Endothelial cell of umbilical vein (primary cell): ENCODE measurements around the gene PRDM16. TPM values are rescaled to one million over a fixed set of nuclear protein-coding genes. Genes with fewer than 3 reads are reported as not detected.

Experiments used
- BruUV-seq: library from RNA; stranded (reverse); fragments of 400-500 nt; replicated peaks from 2 replicates; lab custom pipeline; 2021; lab: Mats Ljungman, UMichigan
- CTCF ChIA-PET: fragments of 300-600, 350-600 bp; sonication (Branson Sonifier 250); formaldehyde crosslinking; loops from one replicate; lab custom pipeline; 2021; ENCODE audit warnings: antibody characterized with exemption, inconsistent platforms; lab: Charles Lee
- POLR2A ChIA-PET: fragments of 300-600, 350-600 bp; sonication (Branson Sonifier 250); formaldehyde crosslinking; loops from one replicate; lab custom pipeline; 2021; ENCODE audit warnings: antibody characterized with exemption, inconsistent platforms; lab: Charles Lee
- DNase-seq: peaks from one replicate; pipeline ENCODE4 v3.0.0-alpha.2; 2011; ENCODE audit warnings: low read depth, low spot score
- FAIRE-seq: peaks from 2 replicates; lab custom pipeline; 2011; peaks lifted over from hg19 to GRCh38; lab: Jason Lieb, UNC
- H2AFZ ChIP-seq: 2 replicates; pipeline ENCODE4 v1.6.0; 2012; ENCODE audit warnings: low read depth, low read length, control low read depth, inconsistent platforms
- H3K27ac ChIP-seq: 2 replicates; pipeline ENCODE4 v1.5.1; 2011; ENCODE audit warnings: low read depth, mild to moderate bottlenecking, control low read depth, low read length, moderate library complexity; ENCODE audit not compliant: insufficient read depth
- H3K27me3 ChIP-seq, 2 experiments: 2 replicates each; pipeline versions ENCODE4 v1.6.0 to v1.6.1; 2011; ENCODE audit warnings: low read length in 2 of 2, mixed read lengths in 1 of 2; ENCODE audit not compliant: control insufficient read depth in 2 of 2, insufficient read depth in 2 of 2
- H3K36me3 ChIP-seq, 2 experiments: 2 replicates in 1 of 2; 3 replicates in 1 of 2; pipeline ENCODE4 v1.5.1; 2011; ENCODE audit warnings: low read length in 2 of 2, mild to moderate bottlenecking in 1 of 2, moderate library complexity in 1 of 2; ENCODE audit not compliant: control insufficient read depth in 2 of 2, insufficient read depth in 2 of 2; ENCODE audit errors: extremely low read depth in 1 of 2
- H3K4me1 ChIP-seq: 3 replicates; pipeline ENCODE4 v1.5.1; 2011; ENCODE audit warnings: mild to moderate bottlenecking, low read length; ENCODE audit not compliant: control insufficient read depth, insufficient read depth; ENCODE audit errors: extremely low read depth
- H3K4me2 ChIP-seq: 2 replicates; pipeline ENCODE4 v1.6.1; 2011; ENCODE audit warnings: low read length, control low read depth, mixed read lengths; ENCODE audit not compliant: insufficient read depth
- H3K4me3 ChIP-seq, 3 experiments: fragments of 200-600 bp in 1 of 3; sonication (generic), shearing (Covaris generic) in 1 of 3; replicated peaks in 1 of 3; 2 replicates each; pipeline ENCODE4 v1.5.1; 2011 to 2016; ENCODE audit warnings: control low read depth in 3 of 3, low read length in 3 of 3, mild to moderate bottlenecking in 2 of 3, inconsistent platforms in 1 of 3, low read depth in 1 of 3, moderate library complexity in 1 of 3; ENCODE audit not compliant: insufficient read depth in 1 of 3
- H3K79me2 ChIP-seq: 2 replicates; pipeline ENCODE4 v1.6.0; 2012; ENCODE audit warnings: low read length, inconsistent platforms; ENCODE audit not compliant: control insufficient read depth, insufficient read depth
- H3K9ac ChIP-seq: replicated peaks from 2 replicates; pipeline ENCODE3; 2011; ENCODE audit warnings: low read length, control low read depth; ENCODE audit not compliant: insufficient read depth; ENCODE audit errors: extremely low read depth
- H3K9me1 ChIP-seq: replicated peaks from 3 replicates; pipeline ENCODE4 v1.6.0; 2011; ENCODE audit warnings: mild to moderate bottlenecking, low read length; ENCODE audit not compliant: control insufficient read depth, insufficient read depth; ENCODE audit errors: extremely low read depth
- H3K9me3 ChIP-seq: replicated peaks from 2 replicates; pipeline ENCODE4 v1.5.1; 2012; ENCODE audit warnings: low read length, inconsistent platforms; ENCODE audit not compliant: control insufficient read depth, insufficient read depth
- H4K20me1 ChIP-seq: replicated peaks from 2 replicates; pipeline ENCODE3; 2011; ENCODE audit warnings: mild to moderate bottlenecking, low read length; ENCODE audit not compliant: control insufficient read depth, insufficient read depth; ENCODE audit errors: extremely low read depth
- EZH2 ChIP-seq: IDR thresholded peaks from 2 replicates; pipeline ENCODE4 v1.6.1; 2012; ENCODE audit warnings: borderline replicate concordance, low read depth, mild to moderate bottlenecking, moderate library complexity, low read length, inconsistent platforms; ENCODE audit not compliant: severe bottlenecking
- JUN ChIP-seq: IDR thresholded peaks from 2 replicates; pipeline ENCODE4 v1.6.1; 2011; ENCODE audit warnings: borderline replicate concordance, low read depth; ENCODE audit not compliant: insufficient read length, insufficient read depth
- MYC ChIP-seq: IDR thresholded peaks from one replicate; pipeline ENCODE4 v1.6.1; 2011; ENCODE audit warnings: mild to moderate bottlenecking, low read depth, low read length
- dilution Hi-C: fragments of 300-500 bp; cut with MboI; formaldehyde crosslinking; loops from one replicate; pipeline ENCODE4 v1.15.0; 2019; ENCODE audit warnings: low sequenced_read_pairs; ENCODE audit not compliant: extremely low pct_ligation_motif_present
- intact Hi-C: fragments of 100-400 bp; cut with micrococcal nuclease; formaldehyde crosslinking; loops from one replicate; pipeline ENCODE4 v1.10.0; 2022
- polyA plus RNA-seq, 4 experiments: library from polyadenylated mRNA; depleted of rRNA in 3 of 4; stranded (reverse) in 3 of 4; unstranded in 1 of 4; fragments of >200 nt; gene quantifications; 2 replicates each; pipeline versions ENCODE4 v1.2.1 to v1.2.3, GENCODE V29; 2011 to 2012; ENCODE audit warnings: missing spikeins in 1 of 4
- total RNA-seq: library from RNA; stranded (reverse); gene quantifications from 2 replicates; pipeline ENCODE4 v1.2.3, GENCODE V29; 2021
- TF ChIP-seq, protein P1 (sequence below), 2 donors: IDR thresholded peaks; 1 replicate in 1 of 2; 2 replicates in 1 of 2; pipeline ENCODE4 v1.5.1; 2011; ENCODE audit warnings: low read length in 2 of 2, mild to moderate bottlenecking in 2 of 2, moderate library complexity in 2 of 2, control low read depth in 1 of 2, inconsistent platforms in 1 of 2, low read depth in 1 of 2; ENCODE audit not compliant: insufficient read depth in 1 of 2; ENCODE audit errors: extremely low read depth in 1 of 2

Gene PRDM16
- total and polyA plus RNA-seq, 2 donors (not counting 3 experiments of a cell fraction or from before 2014, with no cell fraction given), result not detected

DNA sequence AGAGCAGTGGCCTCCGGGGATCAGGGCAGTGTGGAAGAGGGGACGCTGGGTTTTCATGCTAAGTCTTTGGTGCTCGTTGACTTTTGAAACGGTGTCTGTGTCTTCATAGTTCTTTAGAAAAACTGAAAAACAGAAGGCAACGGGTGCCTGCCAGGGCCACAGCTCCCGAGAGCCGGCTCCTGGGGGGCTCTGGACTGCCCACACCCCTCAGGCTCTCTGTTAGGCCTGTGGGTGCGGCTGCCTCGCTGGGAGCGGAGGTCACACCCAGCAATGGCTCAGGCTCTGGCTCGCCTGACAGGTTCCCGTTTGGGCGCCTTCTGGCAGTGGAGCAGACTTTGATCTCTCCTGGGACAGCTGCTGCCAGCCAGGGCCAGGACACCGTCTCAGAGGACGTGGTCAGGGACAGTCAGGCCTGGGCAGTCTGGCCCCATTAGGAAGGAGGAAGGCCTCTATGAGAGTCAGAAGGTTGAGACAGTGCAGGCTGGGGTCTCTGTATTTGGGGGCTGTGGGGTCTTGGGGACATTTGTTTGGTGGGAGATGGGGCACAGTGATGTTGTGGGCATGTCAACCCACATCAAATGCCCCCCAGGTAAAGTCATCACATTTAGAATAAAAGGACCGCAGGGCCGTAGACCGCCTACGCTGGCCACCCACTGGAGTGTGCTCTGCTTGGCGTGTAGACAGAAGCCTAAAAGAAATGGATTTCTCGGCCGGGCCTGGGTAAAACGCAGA lies 391.1 kb downstream of the PRDM16 start:
- Histone ChIP-seq H4K20me1 (no peaks in the 10 kb centered on the region), H3K4me3 (no peak overlapping the region), H3K9ac (no peak overlapping the region), H3K36me3 (no peaks in the 10 kb centered on the region), H3K27ac (no peak overlapping the region), H3K79me2 (no peaks in the 10 kb centered on the region), H3K4me1 (no peaks in the 10 kb centered on the region), H3K9me3 (no peaks in the 10 kb centered on the region), H3K27me3 (no peaks in the 10 kb centered on the region), H3K4me2 (no peak overlapping the region), H3K9me1 (no peaks in the 10 kb centered on the region), H2AFZ (no peak overlapping the region)
- POLR2A ChIA-PET, result no interaction called here
- FAIRE-seq (no peak), DNase-seq (no peak)
- BruUV-seq, result no TSS peak
- intact Hi-C loops (no loop called here), dilution Hi-C loops (no loop called here)
- CTCF ChIA-PET, result interaction anchor here (1.3 to 1.9 kb wide), 4 partner anchors 12 to 267 kb away, joined by 3 to 8 read pairs (median 3); no protein-coding TSS in a partner anchor
- TF ChIP-seq JUN, result no peak
- TF ChIP-seq, protein P1, sequence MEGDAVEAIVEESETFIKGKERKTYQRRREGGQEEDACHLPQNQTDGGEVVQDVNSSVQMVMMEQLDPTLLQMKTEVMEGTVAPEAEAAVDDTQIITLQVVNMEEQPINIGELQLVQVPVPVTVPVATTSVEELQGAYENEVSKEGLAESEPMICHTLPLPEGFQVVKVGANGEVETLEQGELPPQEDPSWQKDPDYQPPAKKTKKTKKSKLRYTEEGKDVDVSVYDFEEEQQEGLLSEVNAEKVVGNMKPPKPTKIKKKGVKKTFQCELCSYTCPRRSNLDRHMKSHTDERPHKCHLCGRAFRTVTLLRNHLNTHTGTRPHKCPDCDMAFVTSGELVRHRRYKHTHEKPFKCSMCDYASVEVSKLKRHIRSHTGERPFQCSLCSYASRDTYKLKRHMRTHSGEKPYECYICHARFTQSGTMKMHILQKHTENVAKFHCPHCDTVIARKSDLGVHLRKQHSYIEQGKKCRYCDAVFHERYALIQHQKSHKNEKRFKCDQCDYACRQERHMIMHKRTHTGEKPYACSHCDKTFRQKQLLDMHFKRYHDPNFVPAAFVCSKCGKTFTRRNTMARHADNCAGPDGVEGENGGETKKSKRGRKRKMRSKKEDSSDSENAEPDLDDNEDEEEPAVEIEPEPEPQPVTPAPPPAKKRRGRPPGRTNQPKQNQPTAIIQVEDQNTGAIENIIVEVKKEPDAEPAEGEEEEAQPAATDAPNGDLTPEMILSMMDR (IDR thresholded peaks at IDR 0.05; ENCODE audit: extremely low read depth in 1 of 2, insufficient read depth in 1 of 2, low read depth in 1 of 2, low read length in 2 of 2), result no peak
- TF ChIP-seq MYC, result no peak
- no peak for TF ChIP-seq EZH2
